K562 (cell line): ENCODE results near the gene TNF. TPM values are rescaled to one million over a fixed set of nuclear protein-coding genes. Genes with fewer than 3 reads are reported as not detected.
A peak's percentile ranks its signal among the peaks of the same experiment; 100 is the strongest.

ENCODE experiments used
- BRD4 ChIP-seq: fragments of 200-600 bp; sonication (generic); IDR thresholded peaks from 2 replicates; pipeline ENCODE4 v1.6.1; 2017; ENCODE audit warnings: inconsistent platforms
- GATAD2A ChIP-seq: fragments of 450-650 bp; IDR thresholded peaks from 2 replicates; pipeline ENCODE4 v1.6.1; 2017
- GTF2E2 ChIP-seq: fragments of 200-800 bp; sonication (Bioruptor generic); IDR thresholded peaks from 2 replicates; pipeline ENCODE4 v1.6.1; 2016; ENCODE audit warnings: missing genetic modification characterization, missing compliant biosample characterization
- HNRNPH1 ChIP-seq: fragments of 200-400 bp; formaldehyde crosslinking; optimal IDR thresholded peaks from 2 replicates; pipeline ENCODE3; 2017; ENCODE audit warnings: low read depth, mild to moderate bottlenecking, low read length, moderate library complexity
- MCM5 ChIP-seq: fragments of 450-650 bp; IDR thresholded peaks from 2 replicates; pipeline ENCODE4 v1.6.1; 2016; ENCODE audit warnings: low read depth
- MEIS2 ChIP-seq: fragments of 450-650 bp; IDR thresholded peaks from 2 replicates; pipeline ENCODE4 v1.6.1; 2014; ENCODE audit warnings: mild to moderate bottlenecking; ENCODE audit not compliant: partially characterized antibody
- MXI1 ChIP-seq: IDR thresholded peaks from 2 replicates; pipeline ENCODE4 v1.6.1; 2011; ENCODE audit warnings: low read depth, mild to moderate bottlenecking, improper control_type of control experiment, low read length
- NFIC ChIP-seq: fragments of 450-650 bp; IDR thresholded peaks from 2 replicates; pipeline ENCODE4 v1.6.1; 2017; ENCODE audit warnings: mild to moderate bottlenecking, inconsistent platforms
- NFIX ChIP-seq: fragments of 250-450 bp; sonication (Bioruptor Pico); IDR thresholded peaks from 2 replicates; pipeline ENCODE4 v1.4.0; 2020; ENCODE audit warnings: low read depth, mild to moderate bottlenecking, moderate library complexity
- PHTF2 ChIP-seq: fragments of 250-450 bp; sonication (Bioruptor Pico); IDR thresholded peaks from 2 replicates; pipeline ENCODE4 v1.5.0; 2021; ENCODE audit warnings: mild to moderate bottlenecking
- PYGO2 ChIP-seq: fragments of 450-650 bp; IDR thresholded peaks from 2 replicates; pipeline ENCODE4 v1.6.1; 2016; ENCODE audit warnings: mild to moderate bottlenecking, missing genetic modification characterization, moderate library complexity, missing compliant biosample characterization
- RBM39 ChIP-seq: fragments of 200-400 bp; formaldehyde crosslinking; optimal IDR thresholded peaks from 2 replicates; pipeline ENCODE3; 2018; ENCODE audit warnings: low read depth, low read length
- SMARCA4 ChIP-seq: fragments of 450-650 bp; IDR thresholded peaks from 2 replicates; pipeline ENCODE4 v1.6.1; 2016
- TAF7 ChIP-seq: fragments of 450-650 bp; IDR thresholded peaks from 2 replicates; pipeline ENCODE4 v1.6.1; 2016; ENCODE audit warnings: missing genetic modification characterization, missing compliant biosample characterization
- TRIM28 ChIP-seq: fragments of 450-650 bp; IDR thresholded peaks from 2 replicates; pipeline ENCODE4 v1.6.1; 2017
- ZBTB11 ChIP-seq, 3 experiments: fragments of 200-800 bp in 1 of 3; fragments of 250-450 bp in 1 of 3; fragments of 450-650 bp in 1 of 3; sonication (Bioruptor Pico) in 1 of 3; sonication (Bioruptor generic) in 1 of 3; formaldehyde crosslinking in 1 of 3; IDR thresholded peaks; 2 replicates each; pipeline versions ENCODE4 v1.6.1 to v1.8.0; 2016 to 2022; ENCODE audit warnings: mild to moderate bottlenecking in 2 of 3, missing genetic modification characterization in 2 of 3, missing compliant biosample characterization in 1 of 3, moderate library complexity in 1 of 3
- ZNF584 ChIP-seq: fragments of 200-800 bp; sonication (Bioruptor generic); IDR thresholded peaks from 2 replicates; pipeline ENCODE4 v1.6.1; 2016; ENCODE audit warnings: low read depth, mild to moderate bottlenecking, missing genetic modification characterization, missing compliant biosample characterization
- ZNF586 ChIP-seq: fragments of 450-650 bp; formaldehyde crosslinking; conservative IDR thresholded peaks from 2 replicates; pipeline ENCODE4 v1.4.0; 2020; ENCODE audit warnings: mild to moderate bottlenecking, moderate library complexity
- polyA plus RNA-seq, 8 experiments: library from polyadenylated mRNA; depleted of rRNA in 4 of 8; stranded (reverse) in 5 of 8; unstranded in 3 of 8; fragments of >200 nt; fragmentation: Nextera tagmentation in 2 of 8; fragmentation: Illumina TruSeq in 1 of 8; extraction: Ambion mirVana in 2 of 8; extraction: Trizol in 1 of 8; gene quantifications; 2 replicates each; pipeline versions ENCODE4 v1.2.1 to v1.2.3, GENCODE V29; 2011 to 2014; ENCODE audit warnings: inconsistent platforms in 1 of 8, missing spikeins in 1 of 8
- total RNA-seq, 7 experiments: library from RNA; depleted of rRNA in 6 of 7; stranded (reverse); fragments of >200 nt in 6 of 7; fragmentation: Illumina TruSeq in 2 of 7; extraction: Trizol in 2 of 7; gene quantifications; 2 replicates each; pipeline versions ENCODE4 v1.2.1 to v1.2.3, GENCODE V29; 2011 to 2021; ENCODE audit warnings: low replicate concordance in 1 of 7
- TF ChIP-seq, protein P1 (sequence below), 2 experiments: fragments of 450-650 bp; IDR thresholded peaks; 2 replicates each; pipeline ENCODE4 v1.6.1; 2016
- TF ChIP-seq, protein P2 (sequence below): fragments of 450-650 bp; formaldehyde crosslinking; IDR thresholded peaks from 2 replicates; pipeline ENCODE4 v1.4.0; 2020; ENCODE audit warnings: mild to moderate bottlenecking, mixed read lengths
- TF ChIP-seq, protein P3 (sequence below): sonication (generic); formaldehyde crosslinking; IDR thresholded peaks from 2 replicates; pipeline ENCODE4 v1.8.0; 2022; ENCODE audit warnings: missing genetic modification reagents, mild to moderate bottlenecking, moderate library complexity, borderline replicate concordance

The TNF gene
- total and polyA plus RNA-seq, 9 of the 15 experiments (the other 6 are each of a cell fraction or from before 2014, with no cell fraction given): 0.08 to 0.40 TPM; not detected in 7

DNA sequence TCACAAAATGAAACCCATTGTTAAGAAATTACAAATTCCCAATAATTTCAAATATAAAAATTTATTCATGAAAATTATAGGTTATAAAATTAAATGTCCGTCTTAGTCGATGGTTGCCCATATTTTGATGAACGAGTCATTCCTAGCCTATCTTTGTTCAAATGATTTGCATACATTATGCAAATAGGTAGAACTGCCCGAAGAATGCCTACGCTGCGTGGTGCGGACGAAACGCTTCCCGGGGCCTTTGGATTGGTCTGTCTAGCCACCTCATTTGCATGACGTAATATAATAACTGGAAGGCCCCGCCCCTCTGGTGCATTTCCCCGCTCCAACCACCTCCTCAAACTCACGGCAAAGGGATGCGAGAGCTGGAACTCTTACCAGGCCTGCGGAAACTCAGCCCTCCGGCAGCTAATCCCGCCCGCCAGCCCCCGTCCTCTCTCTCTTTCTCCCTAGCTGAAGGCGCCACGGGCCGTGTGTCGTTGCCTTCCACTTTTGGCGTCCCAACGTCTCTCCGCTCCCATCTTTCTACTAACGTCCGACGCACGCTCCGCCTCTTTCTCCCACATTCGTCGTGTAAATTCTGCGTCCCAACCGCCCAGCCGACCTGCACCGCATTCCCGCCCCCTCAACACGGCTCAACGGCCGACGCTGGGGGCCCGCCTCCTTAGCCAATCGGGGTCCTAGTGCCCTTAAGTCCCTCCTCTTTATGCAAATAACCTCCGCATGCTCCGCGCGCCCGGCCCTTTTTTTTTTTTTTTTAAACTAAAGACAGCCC, 44.6 kb downstream of the TNF start (continued):
- TF ChIP-seq, protein P1, sequence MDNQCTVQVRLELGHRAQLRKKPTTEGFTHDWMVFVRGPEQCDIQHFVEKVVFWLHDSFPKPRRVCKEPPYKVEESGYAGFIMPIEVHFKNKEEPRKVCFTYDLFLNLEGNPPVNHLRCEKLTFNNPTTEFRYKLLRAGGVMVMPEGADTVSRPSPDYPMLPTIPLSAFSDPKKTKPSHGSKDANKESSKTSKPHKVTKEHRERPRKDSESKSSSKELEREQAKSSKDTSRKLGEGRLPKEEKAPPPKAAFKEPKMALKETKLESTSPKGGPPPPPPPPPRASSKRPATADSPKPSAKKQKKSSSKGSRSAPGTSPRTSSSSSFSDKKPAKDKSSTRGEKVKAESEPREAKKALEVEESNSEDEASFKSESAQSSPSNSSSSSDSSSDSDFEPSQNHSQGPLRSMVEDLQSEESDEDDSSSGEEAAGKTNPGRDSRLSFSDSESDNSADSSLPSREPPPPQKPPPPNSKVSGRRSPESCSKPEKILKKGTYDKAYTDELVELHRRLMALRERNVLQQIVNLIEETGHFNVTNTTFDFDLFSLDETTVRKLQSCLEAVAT (IDR thresholded peaks at IDR 0.05): peak; percentile 87 to 92
- TF ChIP-seq MEIS2: peak; percentile 6
- no peak for TF ChIP-seq PYGO2 (tag)
- TF ChIP-seq SMARCA4: peak; percentile 49; the same call in 1 of the 2 replicates
- peak; percentile 53 for TF ChIP-seq ZNF584 (CRISPR knock-in tag)
- TF ChIP-seq ZBTB11 (CRISPR knock-in tag; IDR thresholded peaks at IDR 0.05): peak in 2 of 3 experiments; percentile 16 to 61; a peak in 2 of 6 replicates
- no peak for TF ChIP-seq GATAD2A
- TF ChIP-seq, protein P2, sequence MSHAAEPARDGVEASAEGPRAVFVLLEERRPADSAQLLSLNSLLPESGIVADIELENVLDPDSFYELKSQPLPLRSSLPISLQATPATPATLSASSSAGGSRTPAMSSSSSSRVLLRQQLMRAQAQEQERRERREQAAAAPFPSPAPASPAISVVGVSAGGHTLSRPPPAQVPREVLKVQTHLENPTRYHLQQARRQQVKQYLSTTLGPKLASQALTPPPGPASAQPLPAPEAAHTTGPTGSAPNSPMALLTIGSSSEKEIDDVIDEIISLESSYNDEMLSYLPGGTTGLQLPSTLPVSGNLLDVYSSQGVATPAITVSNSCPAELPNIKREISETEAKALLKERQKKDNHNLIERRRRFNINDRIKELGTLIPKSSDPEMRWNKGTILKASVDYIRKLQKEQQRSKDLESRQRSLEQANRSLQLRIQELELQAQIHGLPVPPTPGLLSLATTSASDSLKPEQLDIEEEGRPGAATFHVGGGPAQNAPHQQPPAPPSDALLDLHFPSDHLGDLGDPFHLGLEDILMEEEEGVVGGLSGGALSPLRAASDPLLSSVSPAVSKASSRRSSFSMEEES (CRISPR knock-in tag): no peak
- TF ChIP-seq BRD4: no peak
- peak; percentile 20; the same call in 1 of the 2 replicates for TF ChIP-seq MXI1
- TF ChIP-seq HNRNPH1: no peak
- no peak for TF ChIP-seq RBM39
- TF ChIP-seq MCM5: no peak
- TF ChIP-seq GTF2E2: peak; percentile 56; the same call in 1 of the 2 replicates
- no peak for TF ChIP-seq PHTF2 (CRISPR knock-in tag)
- TF ChIP-seq TRIM28: no peak; the same call in 1 of the 2 replicates
- TF ChIP-seq ZNF586 (CRISPR knock-in tag): no peak
- TF ChIP-seq NFIC: peak; percentile 66
- peak; percentile 17; the same call in 1 of the 2 replicates for TF ChIP-seq NFIX
- peak; percentile 91 for TF ChIP-seq TAF7
- TF ChIP-seq, protein P3, sequence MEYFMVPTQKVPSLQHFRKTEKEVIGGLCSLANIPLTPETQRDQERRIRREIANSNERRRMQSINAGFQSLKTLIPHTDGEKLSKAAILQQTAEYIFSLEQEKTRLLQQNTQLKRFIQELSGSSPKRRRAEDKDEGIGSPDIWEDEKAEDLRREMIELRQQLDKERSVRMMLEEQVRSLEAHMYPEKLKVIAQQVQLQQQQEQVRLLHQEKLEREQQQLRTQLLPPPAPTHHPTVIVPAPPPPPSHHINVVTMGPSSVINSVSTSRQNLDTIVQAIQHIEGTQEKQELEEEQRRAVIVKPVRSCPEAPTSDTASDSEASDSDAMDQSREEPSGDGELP (CRISPR knock-in tag): peak; percentile 94
